DOHH2 (cell line): ENCODE results near the gene GUCD1.

Experiments
- H3F3A ChIP-seq: fragments of 200-600 bp; sonication (generic), shearing (Covaris generic); 2 replicates; pipeline ENCODE4 v1.6.0; 2016; ENCODE audit warnings: antibody characterized with exemption, mild to moderate bottlenecking; ENCODE audit not compliant: control insufficient read depth, insufficient read depth
- H3K27ac ChIP-seq: fragments of 200-600 bp; sonication (generic); 2 replicates; pipeline ENCODE4 v1.5.1; 2014; ENCODE audit warnings: low read depth, mild to moderate bottlenecking, low read length, moderate library complexity
- H3K27me3 ChIP-seq: fragments of 200-600 bp; sonication (generic); 2 replicates; pipeline ENCODE4 v1.6.1; 2014; ENCODE audit warnings: mild to moderate bottlenecking, low read length, mixed read lengths; ENCODE audit not compliant: control insufficient read depth
- H3K36me3 ChIP-seq: fragments of 200-600 bp; sonication (generic); 2 replicates; pipeline ENCODE4 v1.6.1; 2014; ENCODE audit warnings: mild to moderate bottlenecking, low read length, moderate library complexity, mixed read lengths; ENCODE audit not compliant: control insufficient read depth
- H3K4me1 ChIP-seq: fragments of 200-600 bp; sonication (generic); 2 replicates; pipeline ENCODE4 v1.6.1; 2014; ENCODE audit warnings: mild to moderate bottlenecking, low read length, mixed read lengths; ENCODE audit not compliant: control insufficient read depth
- H3K4me2 ChIP-seq: fragments of 200-600 bp; sonication (generic); 2 replicates; pipeline ENCODE4 v1.6.0; 2014; ENCODE audit warnings: mild to moderate bottlenecking, low read length, moderate library complexity
- H3K4me3 ChIP-seq: fragments of 200-600 bp; sonication (generic); 2 replicates; pipeline ENCODE4 v1.5.1; 2014; ENCODE audit warnings: mild to moderate bottlenecking, low read length, mixed read lengths
- H3K79me2 ChIP-seq: fragments of 200-600 bp; sonication (generic); 2 replicates; pipeline ENCODE4 v1.6.1; 2014; ENCODE audit warnings: mild to moderate bottlenecking, low read length, mixed read lengths; ENCODE audit not compliant: control insufficient read depth
- H3K9me2 ChIP-seq: fragments of 200-600 bp; sonication (generic); replicated peaks from 2 replicates; pipeline ENCODE4 v1.6.1; 2014; ENCODE audit warnings: mild to moderate bottlenecking, low read length, mixed read lengths; ENCODE audit not compliant: control insufficient read depth
- H3K9me3 ChIP-seq: fragments of 200-600 bp; sonication (generic); 2 replicates; pipeline ENCODE4 v1.6.1; 2014; ENCODE audit warnings: antibody characterized with exemption, low read length, mixed read lengths; ENCODE audit not compliant: control insufficient read depth, insufficient read depth
- H4K20me1 ChIP-seq: fragments of 200-600 bp; sonication (generic); 2 replicates; pipeline ENCODE4 v1.6.0; 2014; ENCODE audit warnings: low read depth, mild to moderate bottlenecking, antibody characterized with exemption, low read length, moderate library complexity; ENCODE audit not compliant: control insufficient read depth, insufficient read depth
- EZH2phosphoT487 ChIP-seq: fragments of 200-600 bp; sonication (generic); IDR thresholded peaks from 2 replicates; pipeline ENCODE4 v1.6.1; 2017; ENCODE audit warnings: borderline replicate concordance, mild to moderate bottlenecking, antibody characterized with exemption, low read length, moderate library complexity, mixed read lengths
- TF ChIP-seq, protein P1 (sequence below): fragments of 200-600 bp; sonication (generic); IDR thresholded peaks from one replicate; pipeline ENCODE4 v1.5.1; 2014; ENCODE audit warnings: antibody characterized with exemption, mild to moderate bottlenecking, low read depth, low read length; ENCODE audit not compliant: poor library complexity, severe bottlenecking

Gene GUCD1

DNA sequence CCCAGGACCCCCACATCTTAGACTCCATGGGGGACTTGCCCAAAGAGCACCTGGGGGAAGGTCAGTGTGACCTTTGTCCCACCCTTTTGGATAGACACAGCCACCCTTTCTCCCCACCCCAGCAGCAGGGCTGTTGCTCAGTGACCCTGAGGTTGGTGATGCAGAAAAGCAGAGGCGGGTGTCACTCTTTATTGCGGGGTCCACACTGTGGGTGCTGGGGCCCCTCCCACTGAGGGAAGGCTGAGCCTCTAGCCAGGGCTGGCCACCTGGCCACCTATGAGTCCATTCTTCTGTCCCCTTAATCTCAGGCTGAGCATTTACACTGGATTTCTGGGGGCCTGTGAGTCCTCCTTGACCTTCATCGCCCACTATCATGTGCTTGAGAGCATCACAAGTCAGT is 30.5 kb upstream of the GUCD1 start:
- no peaks in the 10 kb centered on the region for H3K4me1 ChIP-seq
- H4K20me1 ChIP-seq: no peaks in the 10 kb centered on the region
- no peaks in the 10 kb centered on the region for H3K27me3 ChIP-seq
- no peaks in the 10 kb centered on the region for H3K36me3 ChIP-seq
- H3F3A ChIP-seq: peaks cover 3% of the 10 kb centered on the region; the same call in 1 of the 2 replicates
- no peak for TF ChIP-seq EZH2phosphoT487
- TF ChIP-seq, protein P1, sequence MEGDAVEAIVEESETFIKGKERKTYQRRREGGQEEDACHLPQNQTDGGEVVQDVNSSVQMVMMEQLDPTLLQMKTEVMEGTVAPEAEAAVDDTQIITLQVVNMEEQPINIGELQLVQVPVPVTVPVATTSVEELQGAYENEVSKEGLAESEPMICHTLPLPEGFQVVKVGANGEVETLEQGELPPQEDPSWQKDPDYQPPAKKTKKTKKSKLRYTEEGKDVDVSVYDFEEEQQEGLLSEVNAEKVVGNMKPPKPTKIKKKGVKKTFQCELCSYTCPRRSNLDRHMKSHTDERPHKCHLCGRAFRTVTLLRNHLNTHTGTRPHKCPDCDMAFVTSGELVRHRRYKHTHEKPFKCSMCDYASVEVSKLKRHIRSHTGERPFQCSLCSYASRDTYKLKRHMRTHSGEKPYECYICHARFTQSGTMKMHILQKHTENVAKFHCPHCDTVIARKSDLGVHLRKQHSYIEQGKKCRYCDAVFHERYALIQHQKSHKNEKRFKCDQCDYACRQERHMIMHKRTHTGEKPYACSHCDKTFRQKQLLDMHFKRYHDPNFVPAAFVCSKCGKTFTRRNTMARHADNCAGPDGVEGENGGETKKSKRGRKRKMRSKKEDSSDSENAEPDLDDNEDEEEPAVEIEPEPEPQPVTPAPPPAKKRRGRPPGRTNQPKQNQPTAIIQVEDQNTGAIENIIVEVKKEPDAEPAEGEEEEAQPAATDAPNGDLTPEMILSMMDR: no peak
- H3K4me3 ChIP-seq: no peak overlapping the region
- H3K9me2 ChIP-seq: no peaks in the 10 kb centered on the region
- no peak overlapping the region for H3K4me2 ChIP-seq
- no peak overlapping the region for H3K27ac ChIP-seq
- no peaks in the 10 kb centered on the region for H3K79me2 ChIP-seq
- no peaks in the 10 kb centered on the region for H3K9me3 ChIP-seq

DNA sequence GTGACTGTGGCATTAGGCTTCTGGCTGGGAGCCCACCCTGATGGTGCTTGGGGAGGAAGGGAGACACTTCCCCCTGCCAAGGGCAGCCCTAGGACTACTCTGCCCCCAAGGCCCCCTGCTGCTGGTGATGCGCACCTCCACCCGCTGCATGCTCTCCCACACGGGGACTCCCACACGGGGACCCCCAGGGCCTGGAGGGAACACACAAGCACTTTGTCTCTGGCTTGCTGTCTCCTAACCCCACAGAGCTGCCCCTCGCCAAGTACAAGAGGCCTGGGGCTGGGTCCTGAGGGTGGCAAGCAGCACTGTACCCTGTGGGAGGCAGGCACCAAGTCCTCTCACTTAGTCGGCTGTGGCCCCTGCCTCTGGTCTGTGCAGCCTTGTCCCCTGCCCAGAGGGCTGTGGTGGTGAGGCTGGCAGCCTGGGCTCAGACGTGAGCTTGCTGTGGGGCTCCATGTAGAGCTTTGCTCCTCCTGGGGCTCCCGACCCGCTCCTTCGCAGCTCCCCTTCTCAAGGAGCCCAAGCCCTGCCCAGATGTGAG is 30.0 kb upstream of the GUCD1 start:
- peaks cover 6% of the 10 kb centered on the region; the same call in 1 of the 2 replicates for H3F3A ChIP-seq

DNA sequence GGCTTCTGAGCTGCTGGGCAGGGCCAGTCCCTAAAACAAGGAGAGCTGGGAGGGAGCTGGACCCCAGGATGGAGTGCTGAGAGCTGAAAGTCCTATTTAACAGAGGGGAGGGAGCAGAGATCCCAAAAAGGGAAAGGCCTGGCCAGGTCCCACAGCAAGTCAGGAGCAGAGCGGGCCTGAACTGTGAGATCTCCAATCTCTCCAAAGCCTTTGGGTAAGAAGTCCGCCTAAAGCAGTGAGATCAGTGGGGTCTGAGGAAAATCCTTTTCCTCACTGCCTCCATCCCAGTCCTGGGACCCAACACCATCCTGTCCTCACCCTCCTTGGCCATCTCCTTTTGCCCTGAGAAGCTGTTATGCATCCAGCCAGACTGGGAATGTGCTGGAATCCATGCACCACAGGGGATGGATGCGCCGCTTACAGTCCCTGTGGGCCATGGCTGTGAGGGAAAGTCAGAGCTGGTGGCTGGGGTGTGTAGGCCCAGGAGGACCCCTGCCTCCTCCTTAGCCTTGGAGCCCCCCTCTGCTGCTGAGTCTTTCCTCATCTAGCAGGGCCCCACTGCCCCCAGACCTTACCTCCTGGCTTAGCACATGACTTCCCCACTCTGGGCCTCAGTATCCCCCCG is 29.3 kb upstream of the GUCD1 start:
- H3K27ac ChIP-seq: no peak overlapping the region
- H4K20me1 ChIP-seq: no peaks in the 10 kb centered on the region
- no peak overlapping the region for H3K4me3 ChIP-seq
- no peaks in the 10 kb centered on the region for H3K79me2 ChIP-seq
- H3K4me1 ChIP-seq: no peaks in the 10 kb centered on the region
- H3K27me3 ChIP-seq: no peaks in the 10 kb centered on the region
- H3K36me3 ChIP-seq: no peaks in the 10 kb centered on the region
- no peak for TF ChIP-seq EZH2phosphoT487
- TF ChIP-seq, protein P1: no peak
- H3F3A ChIP-seq: peaks cover 11% of the 10 kb centered on the region; the same call in 1 of the 2 replicates
- H3K4me2 ChIP-seq: no peak overlapping the region
- H3K9me3 ChIP-seq: no peaks in the 10 kb centered on the region
- H3K9me2 ChIP-seq: no peaks in the 10 kb centered on the region

More for the DNA sequence above, 30.0 kb upstream of the GUCD1 start:
- TF ChIP-seq, protein P1: no peak
- TF ChIP-seq EZH2phosphoT487: no peak
- Histone ChIP-seq H3K4me3 (no peak overlapping the region), H3K27ac (no peak overlapping the region), H4K20me1 (no peaks in the 10 kb centered on the region), H3K27me3 (no peaks in the 10 kb centered on the region), H3K9me3 (no peaks in the 10 kb centered on the region), H3K36me3 (no peaks in the 10 kb centered on the region), H3K9me2 (no peaks in the 10 kb centered on the region), H3K4me1 (no peaks in the 10 kb centered on the region), H3K79me2 (no peaks in the 10 kb centered on the region), H3K4me2 (no peak overlapping the region)
